GM21390 (cell line): ENCODE measurements around the gene CDK13.
A peak's percentile ranks its signal among the peaks of the same experiment; 100 is the strongest.

Experiments
- ATAC-seq: cut with Tn5 transposase; IDR thresholded peaks from one replicate; pipeline ENCODE4 v1.9.1; 2021; ENCODE audit not compliant: unreplicated experiment

The CDK13 gene

DNA sequence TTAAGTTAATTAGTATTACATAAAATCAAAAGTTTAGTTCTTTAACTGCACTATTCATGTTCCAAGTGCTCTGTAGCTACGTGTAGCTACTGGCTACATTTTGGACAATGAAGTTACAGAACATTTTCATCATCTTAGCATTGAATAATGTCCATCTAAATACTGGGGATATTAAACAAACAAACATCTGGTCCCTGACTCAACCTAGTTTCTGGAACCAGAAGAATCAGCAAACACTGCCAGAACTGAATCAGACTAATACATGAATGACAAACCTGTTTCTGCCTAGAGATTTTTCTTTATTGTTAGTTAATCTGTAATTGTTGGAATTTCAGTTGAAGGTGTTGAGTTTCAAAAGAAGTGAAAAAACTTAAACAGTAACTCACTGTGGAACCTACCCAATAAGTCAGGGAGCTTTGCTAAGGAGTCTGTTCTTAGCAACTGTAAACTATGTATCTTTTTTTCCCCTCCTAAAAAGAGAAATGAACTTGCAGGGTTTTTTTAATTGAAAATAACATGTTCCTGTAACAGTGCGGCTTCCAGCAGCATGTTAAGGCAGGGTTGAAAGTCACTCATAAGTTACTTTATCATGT is 58.3 kb downstream of the CDK13 start:
- no peak for ATAC-seq

DNA sequence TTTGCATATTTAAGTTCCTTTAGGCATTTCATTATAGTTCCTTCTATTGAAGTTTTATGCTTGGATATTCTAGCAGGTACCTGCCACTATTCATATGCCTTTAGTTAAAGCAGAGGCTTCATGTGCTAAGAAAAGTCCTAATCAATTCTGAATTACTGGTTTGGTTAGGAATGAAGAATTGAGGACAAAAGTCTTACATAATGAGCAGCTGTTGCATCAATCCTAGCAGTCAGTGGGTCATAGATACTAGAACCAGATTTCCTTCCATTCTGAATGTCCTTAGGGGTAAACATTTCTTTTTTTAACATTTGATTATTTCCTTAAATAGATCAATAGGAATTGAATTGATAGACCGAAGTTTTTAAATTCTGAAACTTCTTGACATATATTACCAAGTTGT is 59.2 kb downstream of the CDK13 start:
- ATAC-seq = no peak

GRCh38 chr7:40014376-40014775 is 64.3 kb downstream of the CDK13 start:
- no peak for ATAC-seq

GRCh38 chr7:40015790-40016296 is 65.8 kb downstream of the CDK13 start:
- ATAC-seq = peak; percentile 94

GRCh38 chr7:40019558-40019957 is 69.5 kb downstream of the CDK13 start:
- no peak for ATAC-seq

- ATAC-seq = no peak
Measured at GRCh38 chr7:40024048-40024447, 74.0 kb downstream of the CDK13 start.

GRCh38 chr7:40024841-40025240 is 74.8 kb downstream of the CDK13 start:
- ATAC-seq = no peak

GRCh38 chr7:40027545-40027944 is 77.5 kb downstream of the CDK13 start:
- no peak for ATAC-seq

GRCh38 chr7:40033826-40034225 is 83.8 kb downstream of the CDK13 start:
- ATAC-seq = no peak

DNA sequence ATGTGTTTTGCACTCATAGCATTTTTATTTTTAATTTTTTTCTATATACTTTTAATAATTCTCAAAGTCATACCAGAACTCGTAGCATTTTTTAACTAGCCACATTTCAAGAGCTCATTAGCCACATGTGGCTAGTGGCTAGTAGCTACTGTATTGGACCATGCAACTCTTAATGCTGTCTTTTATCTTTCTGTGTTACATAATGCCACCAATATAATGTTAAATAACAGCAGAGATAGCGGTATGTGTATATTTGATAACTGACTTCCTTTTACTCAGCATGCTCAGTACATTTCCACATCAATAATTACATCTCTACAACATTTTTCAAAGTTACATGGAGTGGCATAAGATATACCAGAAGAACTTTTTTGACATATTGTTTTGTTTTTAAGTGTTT is 91.4 kb downstream of the CDK13 start:
- no peak for ATAC-seq

DNA sequence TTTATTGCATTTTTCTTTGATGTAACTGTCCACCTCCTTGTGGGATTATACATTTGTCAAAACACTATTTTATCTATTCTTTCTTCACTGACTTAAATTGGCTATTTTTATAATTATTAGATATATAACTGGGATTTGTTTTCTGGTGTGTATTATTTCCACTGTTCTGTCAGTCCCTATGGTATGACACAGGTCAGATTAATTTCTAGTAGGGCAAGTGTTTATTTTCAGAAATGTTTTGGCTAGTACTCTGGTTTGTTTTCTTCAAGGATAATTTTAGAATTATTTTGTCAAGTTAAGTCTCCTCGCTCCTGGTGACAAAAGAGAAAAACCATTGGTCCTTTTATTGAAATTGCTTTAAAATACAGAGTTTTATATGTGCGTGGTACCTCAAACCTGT is 93.1 kb downstream of the CDK13 start:
- no peak for ATAC-seq

GRCh38 chr7:40047661-40048060 is 97.6 kb downstream of the CDK13 start:
- no peak for ATAC-seq

- ATAC-seq = no peak
Measured at GRCh38 chr7:40057292-40057691, 107.2 kb downstream of the CDK13 start.

DNA sequence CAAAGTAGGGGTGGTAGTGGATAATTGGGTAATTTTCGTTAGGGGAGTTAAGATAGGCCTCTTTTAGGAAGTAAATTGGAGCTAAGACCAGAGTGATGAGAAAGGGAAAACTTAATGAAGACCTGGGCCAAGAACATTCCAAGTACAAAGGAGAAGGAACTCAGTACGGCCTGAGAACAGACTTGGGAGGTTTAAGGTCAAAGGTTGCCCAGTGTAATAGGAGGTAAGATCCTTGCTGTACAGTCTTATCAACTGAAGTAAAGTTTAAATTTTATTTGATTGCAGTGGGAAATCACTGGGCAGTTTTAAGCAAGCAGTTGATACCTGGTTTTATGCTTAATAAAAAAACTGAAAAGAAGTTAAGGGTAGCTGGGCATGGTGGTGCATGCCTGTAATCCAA is 108.0 kb downstream of the CDK13 start:
- ATAC-seq = no peak

- ATAC-seq = no peak
Measured at GRCh38 chr7:40058636-40059035, 108.6 kb downstream of the CDK13 start.

- no peak for ATAC-seq
Measured at GRCh38 chr7:40059057-40059456, 109.0 kb downstream of the CDK13 start.

GRCh38 chr7:40072268-40072667 is 122.2 kb downstream of the CDK13 start:
- ATAC-seq = peak; percentile 49

- ATAC-seq = no peak
Measured at GRCh38 chr7:40073239-40073638, 123.2 kb downstream of the CDK13 start.

GRCh38 chr7:40077849-40078248 is 127.8 kb downstream of the CDK13 start:
- no peak for ATAC-seq

DNA sequence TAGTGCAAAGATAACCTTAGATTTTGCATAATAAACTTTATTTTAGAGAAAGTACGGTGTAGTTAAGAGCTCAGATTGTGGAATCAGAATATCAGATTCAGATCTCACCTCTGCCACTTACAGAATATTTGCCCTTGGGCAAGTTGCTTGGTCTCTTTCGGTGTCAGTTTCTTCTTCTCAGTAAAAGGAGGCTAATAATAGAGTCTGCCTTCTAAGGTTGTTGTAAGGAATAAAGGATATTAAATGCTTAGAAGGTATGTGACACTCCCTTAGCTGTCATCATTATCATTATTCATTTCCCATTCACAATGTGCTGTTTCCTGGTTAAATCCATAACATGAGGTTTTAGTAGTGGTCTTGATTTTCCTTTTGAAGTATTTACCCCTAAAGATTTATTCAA is 142.1 kb downstream of the CDK13 start:
- no peak for ATAC-seq

GRCh38 chr7:40093631-40094350 is 143.7 kb downstream of the CDK13 start:
- no peak for ATAC-seq

GRCh38 chr7:40095230-40095629 is 145.2 kb downstream of the CDK13 start:
- ATAC-seq = no peak
